SK-N-SH (cell line): ENCODE measurements around the gene JAG1. TPM values are rescaled to one million over a fixed set of nuclear protein-coding genes. Genes with fewer than 3 reads are reported as not detected.

ENCODE experiments used
- CTCF ChIA-PET: fragments of 300-600, 350-600 bp; formaldehyde crosslinking; extraction: SDS; loops from one replicate; lab custom pipeline; 2021; lab: Yijun Ruan, JAX
- POLR2A ChIA-PET: fragments of 350-600 bp; sonication (Branson Sonifier 250); formaldehyde crosslinking; extraction: SDS; loops from one replicate; lab custom pipeline; 2020; ENCODE audit warnings: antibody characterized with exemption, inconsistent platforms; lab: Yijun Ruan, JAX
- DNase-seq: peaks from one replicate; pipeline ENCODE4 v3.0.0; 2012
- H2AFZ ChIP-seq: fragments of 200-600 bp; sonication (generic); 2 replicates; pipeline ENCODE4 v1.8.1; 2016; ENCODE audit warnings: antibody characterized with exemption, mild to moderate bottlenecking, low read depth
- H3F3A ChIP-seq: fragments of 200-600 bp; sonication (generic); replicated peaks from 2 replicates; pipeline ENCODE3; 2016; ENCODE audit warnings: antibody characterized with exemption, mild to moderate bottlenecking; ENCODE audit not compliant: insufficient read depth
- H3K27ac ChIP-seq, 2 experiments: fragments of 200-500 bp in 1 of 2; fragments of 200-600 bp in 1 of 2; sonication (Bioruptor generic) in 1 of 2; sonication (generic), shearing (Covaris generic) in 1 of 2; 2 replicates each; pipeline versions ENCODE4 v1.5.1 to v1.6.1; 2014 to 2016; ENCODE audit warnings: low read depth in 2 of 2, inconsistent platforms in 1 of 2, low read length in 1 of 2, mild to moderate bottlenecking in 1 of 2, mixed read lengths in 1 of 2
- H3K27me3 ChIP-seq: fragments of 200-600 bp; sonication (generic), shearing (Covaris generic); 2 replicates; pipeline ENCODE4 v1.6.1; 2016; ENCODE audit warnings: mixed run types; ENCODE audit not compliant: insufficient read depth
- H3K36me3 ChIP-seq, 2 experiments: fragments of 200-500 bp in 1 of 2; fragments of 200-600 bp in 1 of 2; sonication (Bioruptor generic) in 1 of 2; sonication (generic) in 1 of 2; replicated peaks in 1 of 2; 2 replicates each; pipeline versions ENCODE3 to v1.5.1; 2014 to 2016; ENCODE audit warnings: low read length in 1 of 2, mild to moderate bottlenecking in 1 of 2; ENCODE audit not compliant: insufficient read depth in 2 of 2, control insufficient read depth in 1 of 2
- H3K4me1 ChIP-seq, 2 experiments: fragments of 200-500 bp in 1 of 2; fragments of 200-600 bp in 1 of 2; sonication (Bioruptor generic) in 1 of 2; sonication (generic), shearing (Covaris generic) in 1 of 2; 2 replicates each; pipeline versions ENCODE4 v1.5.1 to v1.6.1; 2014 to 2016; ENCODE audit warnings: low read depth in 1 of 2, low read length in 1 of 2, mixed run types in 1 of 2; ENCODE audit not compliant: insufficient read depth in 2 of 2, control insufficient read depth in 1 of 2
- H3K4me2 ChIP-seq: fragments of 200-600 bp; sonication (generic), shearing (Covaris generic); 2 replicates; pipeline ENCODE4 v1.6.1; 2017; ENCODE audit warnings: mixed run types
- H3K4me3 ChIP-seq, 2 experiments: fragments of 200-500 bp in 1 of 2; fragments of 200-600 bp in 1 of 2; sonication (Bioruptor generic) in 1 of 2; sonication (generic), shearing (Covaris generic) in 1 of 2; 2 replicates each; pipeline versions ENCODE4 v1.5.1 to v1.8.1; 2014 to 2016; ENCODE audit warnings: low read depth in 2 of 2, inconsistent platforms in 1 of 2, low read length in 1 of 2, mild to moderate bottlenecking in 1 of 2, mixed read lengths in 1 of 2, moderate library complexity in 1 of 2
- H3K79me2 ChIP-seq: fragments of 200-600 bp; sonication (generic); 2 replicates; pipeline ENCODE4 v1.8.1; 2017; ENCODE audit warnings: mild to moderate bottlenecking; ENCODE audit not compliant: insufficient read depth
- H3K9ac ChIP-seq: fragments of 200-600 bp; sonication (generic); 2 replicates; pipeline ENCODE4 v1.6.1; 2017; ENCODE audit warnings: mixed run types
- H3K9me2 ChIP-seq: fragments of 200-600 bp; sonication (generic); 2 replicates; pipeline ENCODE4 v1.6.1; 2017; ENCODE audit warnings: mixed run types
- H3K9me3 ChIP-seq: fragments of 200-600 bp; sonication (generic); 2 replicates; pipeline ENCODE4 v1.6.1; 2017; ENCODE audit warnings: mixed run types, mild to moderate bottlenecking, moderate library complexity
- H4K20me1 ChIP-seq: fragments of 200-600 bp; sonication (generic); 2 replicates; pipeline ENCODE4 v1.6.1; 2017; ENCODE audit warnings: mild to moderate bottlenecking, mixed run types; ENCODE audit not compliant: insufficient read depth
- CHD2 ChIP-seq: fragments of 150-350 bp; IDR thresholded peaks from 2 replicates; pipeline ENCODE4 v1.6.1; 2018; ENCODE audit warnings: low read length; ENCODE audit not compliant: partially characterized antibody
- FOSL2 ChIP-seq: IDR thresholded peaks from 2 replicates; pipeline ENCODE4 v1.4.0; 2012; ENCODE audit warnings: low read depth, mild to moderate bottlenecking, moderate library complexity, borderline replicate concordance
- MAX ChIP-seq: IDR thresholded peaks from 2 replicates; pipeline ENCODE4 v1.4.0; 2012; ENCODE audit warnings: low read depth
- NFIC ChIP-seq: IDR thresholded peaks from 2 replicates; pipeline ENCODE4 v1.4.0; 2012; ENCODE audit warnings: borderline replicate concordance
- NRF1 ChIP-seq: IDR thresholded peaks from 2 replicates; pipeline ENCODE4 v1.6.1; 2012; ENCODE audit warnings: low read depth, mild to moderate bottlenecking, low read length
- POLR2AphosphoS5 ChIP-seq: IDR thresholded peaks from 2 replicates; pipeline ENCODE4 v1.6.1; 2012; ENCODE audit warnings: low read depth, low read length
- SIN3A ChIP-seq: IDR thresholded peaks from 2 replicates; pipeline ENCODE4 v1.6.1; 2012; ENCODE audit warnings: low read depth, mild to moderate bottlenecking, low read length, moderate library complexity, borderline replicate concordance
- TCF12 ChIP-seq: IDR thresholded peaks from 2 replicates; pipeline ENCODE4 v1.4.0; 2012
- TEAD4 ChIP-seq: IDR thresholded peaks from 2 replicates; pipeline ENCODE4 v1.4.0; 2012; ENCODE audit warnings: mild to moderate bottlenecking, borderline replicate concordance; ENCODE audit not compliant: insufficient read depth
- USF1 ChIP-seq: IDR thresholded peaks from 2 replicates; pipeline ENCODE4 v1.4.0; 2012; ENCODE audit warnings: low read depth, borderline replicate concordance
- WGBS: methylation state at CpG from one replicate; pipeline ENCODE4 v1.1.6; 2017; ENCODE audit warnings: low lambda C conversion rate; 5-methylcytosine and 5-hydroxymethylcytosine counted together
- polyA plus RNA-seq, 3 experiments: library from polyadenylated mRNA; depleted of rRNA; stranded (reverse); fragments of >200 nt; gene quantifications; 2 replicates each; pipeline ENCODE4 v1.2.3, GENCODE V29; 2012
- TF ChIP-seq, protein P1 (sequence below): IDR thresholded peaks from 2 replicates; pipeline ENCODE4 v1.4.0; 2012; ENCODE audit warnings: low read depth, borderline replicate concordance
- TF ChIP-seq, protein P2 (sequence below): fragments of 200-600 bp; sonication (generic); IDR thresholded peaks from 2 replicates; pipeline ENCODE4 v1.6.1; 2017; ENCODE audit warnings: antibody characterized with exemption, mild to moderate bottlenecking, moderate library complexity

The JAG1 gene
- polyA plus RNA-seq, 1 of the 3 experiments (the other 2 are of a cell fraction) = 6.0 TPM

DNA sequence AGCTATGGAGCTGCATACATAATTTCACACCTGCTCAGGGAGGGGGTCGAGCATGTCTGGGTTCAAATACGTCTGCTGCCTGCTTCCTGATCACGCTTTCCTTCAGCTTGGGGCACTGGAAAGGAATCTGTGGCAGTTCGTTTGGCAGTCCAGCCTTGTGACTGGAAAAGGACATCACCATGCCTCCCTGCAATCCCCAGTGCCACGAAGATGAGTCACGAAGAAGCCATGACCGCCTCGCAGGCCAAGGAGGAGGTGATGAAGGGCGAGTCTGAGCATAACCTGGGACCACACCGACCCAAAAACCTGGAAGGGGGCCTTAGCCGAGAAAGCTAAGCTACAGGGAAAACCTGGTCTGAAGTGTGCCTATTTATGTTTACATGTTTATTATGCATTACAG is 13.1 kb downstream of the JAG1 start:
- Histone ChIP-seq H4K20me1 (peaks cover 28% of the 10 kb centered on the region), H3K4me2 (no peak overlapping the region), H2AFZ (no peak overlapping the region), H3K9me2 (no peaks in the 10 kb centered on the region), H3F3A (peaks cover 22% of the 10 kb centered on the region), H3K27me3 (no peaks in the 10 kb centered on the region), H3K79me2 (peaks cover 95% of the 10 kb centered on the region), H3K9me3 (no peaks in the 10 kb centered on the region), H3K4me3 (no peak overlapping the region), H3K4me1 (peaks cover 0 to 24% of the 10 kb centered on the region in 2 experiments; a peak in 3 of 4 replicates), H3K9ac (no peak overlapping the region), H3K27ac (peak overlapping the region in 1 of 2 experiments; percentile 30; a peak in 1 of 4 replicates), H3K36me3 (peaks cover 10 to 76% of the 10 kb centered on the region in 2 experiments)
- CTCF ChIA-PET = interaction anchor here (1.3 kb wide), 1 partner anchor 1044 kb away, joined by 4 read pairs; no protein-coding TSS in a partner anchor
- TF ChIP-seq, protein P1, sequence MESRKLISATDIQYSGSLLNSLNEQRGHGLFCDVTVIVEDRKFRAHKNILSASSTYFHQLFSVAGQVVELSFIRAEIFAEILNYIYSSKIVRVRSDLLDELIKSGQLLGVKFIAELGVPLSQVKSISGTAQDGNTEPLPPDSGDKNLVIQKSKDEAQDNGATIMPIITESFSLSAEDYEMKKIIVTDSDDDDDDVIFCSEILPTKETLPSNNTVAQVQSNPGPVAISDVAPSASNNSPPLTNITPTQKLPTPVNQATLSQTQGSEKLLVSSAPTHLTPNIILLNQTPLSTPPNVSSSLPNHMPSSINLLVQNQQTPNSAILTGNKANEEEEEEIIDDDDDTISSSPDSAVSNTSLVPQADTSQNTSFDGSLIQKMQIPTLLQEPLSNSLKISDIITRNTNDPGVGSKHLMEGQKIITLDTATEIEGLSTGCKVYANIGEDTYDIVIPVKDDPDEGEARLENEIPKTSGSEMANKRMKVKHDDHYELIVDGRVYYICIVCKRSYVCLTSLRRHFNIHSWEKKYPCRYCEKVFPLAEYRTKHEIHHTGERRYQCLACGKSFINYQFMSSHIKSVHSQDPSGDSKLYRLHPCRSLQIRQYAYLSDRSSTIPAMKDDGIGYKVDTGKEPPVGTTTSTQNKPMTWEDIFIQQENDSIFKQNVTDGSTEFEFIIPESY = no peak
- TF ChIP-seq POLR2AphosphoS5 = no peak
- TF ChIP-seq MAX = no peak
- TF ChIP-seq, protein P2, sequence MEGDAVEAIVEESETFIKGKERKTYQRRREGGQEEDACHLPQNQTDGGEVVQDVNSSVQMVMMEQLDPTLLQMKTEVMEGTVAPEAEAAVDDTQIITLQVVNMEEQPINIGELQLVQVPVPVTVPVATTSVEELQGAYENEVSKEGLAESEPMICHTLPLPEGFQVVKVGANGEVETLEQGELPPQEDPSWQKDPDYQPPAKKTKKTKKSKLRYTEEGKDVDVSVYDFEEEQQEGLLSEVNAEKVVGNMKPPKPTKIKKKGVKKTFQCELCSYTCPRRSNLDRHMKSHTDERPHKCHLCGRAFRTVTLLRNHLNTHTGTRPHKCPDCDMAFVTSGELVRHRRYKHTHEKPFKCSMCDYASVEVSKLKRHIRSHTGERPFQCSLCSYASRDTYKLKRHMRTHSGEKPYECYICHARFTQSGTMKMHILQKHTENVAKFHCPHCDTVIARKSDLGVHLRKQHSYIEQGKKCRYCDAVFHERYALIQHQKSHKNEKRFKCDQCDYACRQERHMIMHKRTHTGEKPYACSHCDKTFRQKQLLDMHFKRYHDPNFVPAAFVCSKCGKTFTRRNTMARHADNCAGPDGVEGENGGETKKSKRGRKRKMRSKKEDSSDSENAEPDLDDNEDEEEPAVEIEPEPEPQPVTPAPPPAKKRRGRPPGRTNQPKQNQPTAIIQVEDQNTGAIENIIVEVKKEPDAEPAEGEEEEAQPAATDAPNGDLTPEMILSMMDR = no peak
- no peak for TF ChIP-seq TCF12
- TF ChIP-seq TEAD4 = no peak
- TF ChIP-seq NFIC = no peak
- no peak for TF ChIP-seq SIN3A
- no peak for TF ChIP-seq CHD2
- no peak for TF ChIP-seq FOSL2
- no peak for TF ChIP-seq NRF1
- no peak for TF ChIP-seq USF1
- POLR2A ChIA-PET = no interaction called here
- DNase-seq = no peak
- WGBS = 75% methylated on average over 11 of the region's 11 CpGs
